Measurements from ENCODE around the gene DNAH17. TPM values are rescaled to one million over a fixed set of nuclear protein-coding genes. Genes with fewer than 3 reads are reported as not detected.

Gene DNAH17
- total RNA-seq, 1 donor from 2014 or later: 0.25 TPM

DNA sequence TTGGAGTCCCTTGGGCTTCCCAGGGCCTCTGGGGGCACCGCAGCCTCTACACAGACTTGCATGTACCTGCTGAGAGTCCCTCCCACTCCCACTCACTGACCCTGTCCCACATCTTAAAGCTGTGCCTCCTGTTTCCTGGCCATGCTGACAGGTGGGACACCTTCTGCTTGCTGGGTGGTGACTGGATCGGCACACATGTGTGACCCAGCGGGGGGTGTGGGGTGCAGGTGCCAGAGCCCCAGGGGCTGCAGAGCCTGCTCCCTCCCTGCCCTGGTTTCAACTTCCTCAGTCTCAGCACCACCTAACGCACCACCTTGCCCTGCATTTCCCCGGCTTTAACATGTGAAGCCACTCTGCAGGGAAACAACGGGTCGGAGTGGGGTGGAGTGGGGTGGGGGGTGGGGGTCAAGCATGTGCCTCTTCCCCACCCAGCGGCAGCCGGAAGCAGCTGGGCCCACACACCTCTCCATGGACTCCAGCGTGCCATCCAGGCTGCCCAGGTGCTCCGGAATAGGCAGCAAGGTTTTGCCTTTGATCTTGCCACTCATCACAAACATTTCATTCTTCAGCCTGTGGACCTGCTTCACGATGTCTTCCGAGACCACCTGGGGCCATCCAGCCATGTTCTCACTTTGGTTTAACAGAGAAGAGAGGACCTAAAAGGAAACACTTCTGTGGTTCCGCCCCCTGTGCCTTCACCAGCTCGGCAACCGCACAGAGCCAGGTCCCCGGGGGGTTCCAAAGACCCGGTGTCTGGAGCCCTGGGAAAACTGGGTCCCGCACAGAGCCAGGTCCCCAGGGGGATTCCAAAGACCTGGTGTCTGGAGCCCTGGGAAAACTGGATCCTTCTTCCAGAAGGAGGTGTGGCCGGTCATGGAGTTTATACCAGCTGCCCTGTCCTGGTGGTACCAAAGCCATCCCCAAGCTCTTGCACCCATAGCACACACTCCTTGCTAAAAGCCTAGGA is 4.7 kb downstream of the DNAH17 start:
- no peak for DNase-seq (ENCODE audit: low read depth)
- Histone ChIP-seq H3K36me3 (ENCODE audit: control insufficient read depth, insufficient read depth, low read length) (no peaks in the 10 kb centered on the region), H3K27me3 (ENCODE audit: control insufficient read depth, insufficient read depth, low read length) (no peaks in the 10 kb centered on the region), H3K4me3 (ENCODE audit: low read depth, low read length) (no peak overlapping the region)
- TF ChIP-seq, protein P1, sequence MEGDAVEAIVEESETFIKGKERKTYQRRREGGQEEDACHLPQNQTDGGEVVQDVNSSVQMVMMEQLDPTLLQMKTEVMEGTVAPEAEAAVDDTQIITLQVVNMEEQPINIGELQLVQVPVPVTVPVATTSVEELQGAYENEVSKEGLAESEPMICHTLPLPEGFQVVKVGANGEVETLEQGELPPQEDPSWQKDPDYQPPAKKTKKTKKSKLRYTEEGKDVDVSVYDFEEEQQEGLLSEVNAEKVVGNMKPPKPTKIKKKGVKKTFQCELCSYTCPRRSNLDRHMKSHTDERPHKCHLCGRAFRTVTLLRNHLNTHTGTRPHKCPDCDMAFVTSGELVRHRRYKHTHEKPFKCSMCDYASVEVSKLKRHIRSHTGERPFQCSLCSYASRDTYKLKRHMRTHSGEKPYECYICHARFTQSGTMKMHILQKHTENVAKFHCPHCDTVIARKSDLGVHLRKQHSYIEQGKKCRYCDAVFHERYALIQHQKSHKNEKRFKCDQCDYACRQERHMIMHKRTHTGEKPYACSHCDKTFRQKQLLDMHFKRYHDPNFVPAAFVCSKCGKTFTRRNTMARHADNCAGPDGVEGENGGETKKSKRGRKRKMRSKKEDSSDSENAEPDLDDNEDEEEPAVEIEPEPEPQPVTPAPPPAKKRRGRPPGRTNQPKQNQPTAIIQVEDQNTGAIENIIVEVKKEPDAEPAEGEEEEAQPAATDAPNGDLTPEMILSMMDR (IDR thresholded peaks at IDR 0.05; ENCODE audit: insufficient read depth, low read length, poor library complexity, severe bottlenecking): no peak

DNA sequence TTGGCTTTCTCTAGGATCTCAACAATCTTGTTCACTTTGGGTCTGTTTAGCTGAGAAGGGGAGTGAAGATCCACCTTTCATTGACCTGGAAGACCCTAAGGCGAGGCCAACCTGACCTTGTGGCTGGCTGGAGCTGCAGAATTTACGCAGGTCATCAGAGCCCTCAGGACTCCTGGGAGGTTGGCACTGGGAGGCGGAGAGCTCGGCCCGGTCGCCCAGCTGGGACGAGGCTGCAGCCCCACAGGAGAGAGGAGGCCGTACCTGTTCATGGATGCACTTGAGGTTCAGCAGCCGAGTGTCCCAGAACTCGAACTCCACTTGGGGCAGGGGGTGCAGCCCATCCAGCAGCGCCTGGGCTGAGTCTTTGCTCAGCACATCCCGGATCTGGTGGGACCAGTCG is 5.9 kb downstream of the DNAH17 start:
- TF ChIP-seq, protein P1 (IDR thresholded peaks at IDR 0.05; ENCODE audit: insufficient read depth, low read length, poor library complexity, severe bottlenecking): no peak
- Histone ChIP-seq H3K27me3 (ENCODE audit: control insufficient read depth, insufficient read depth, low read length) (peaks cover 1% of the 10 kb centered on the region), H3K4me3 (ENCODE audit: low read depth, low read length) (no peak overlapping the region), H3K36me3 (ENCODE audit: control insufficient read depth, insufficient read depth, low read length) (no peaks in the 10 kb centered on the region)
- DNase-seq (ENCODE audit: low read depth): no peak

DNA sequence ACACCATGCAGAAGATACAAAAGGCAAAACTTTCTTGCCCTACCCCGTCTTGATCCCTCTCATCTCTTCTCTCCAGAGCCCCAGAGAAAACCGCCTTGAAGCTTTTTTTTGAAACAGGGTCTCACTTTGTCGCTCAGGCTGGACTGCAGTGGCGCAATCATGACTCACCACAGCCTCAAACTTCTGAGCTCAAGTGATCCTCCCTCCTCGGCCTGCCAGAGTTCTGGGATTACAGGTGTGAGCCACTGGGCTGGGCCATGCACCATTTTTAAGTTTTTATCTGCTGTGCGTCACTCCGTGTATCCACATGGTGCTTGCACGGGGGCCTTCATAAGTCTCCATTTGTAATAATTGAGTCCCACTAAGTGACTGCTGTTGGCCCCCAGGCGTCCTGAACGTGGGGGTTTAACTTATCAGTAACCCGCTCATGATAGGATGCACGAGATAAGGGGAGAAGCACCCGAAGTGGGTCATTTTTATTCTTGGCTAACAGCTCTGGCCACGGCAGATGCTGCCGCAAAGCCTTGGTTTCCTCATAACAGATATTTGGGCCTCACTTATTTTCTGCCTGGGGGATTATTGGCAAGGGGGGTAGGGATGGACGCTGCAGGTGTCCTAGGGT is 8.6 kb downstream of the DNAH17 start:
- DNase-seq (ENCODE audit: low read depth): peak; percentile 21
- Histone ChIP-seq H3K4me3 (ENCODE audit: low read depth, low read length) (no peak overlapping the region), H3K36me3 (ENCODE audit: control insufficient read depth, insufficient read depth, low read length) (no peaks in the 10 kb centered on the region), H3K27me3 (ENCODE audit: control insufficient read depth, insufficient read depth, low read length) (peaks cover 2% of the 10 kb centered on the region)
- TF ChIP-seq, protein P1 (IDR thresholded peaks at IDR 0.05; ENCODE audit: insufficient read depth, low read length, poor library complexity, severe bottlenecking): no peak

DNA sequence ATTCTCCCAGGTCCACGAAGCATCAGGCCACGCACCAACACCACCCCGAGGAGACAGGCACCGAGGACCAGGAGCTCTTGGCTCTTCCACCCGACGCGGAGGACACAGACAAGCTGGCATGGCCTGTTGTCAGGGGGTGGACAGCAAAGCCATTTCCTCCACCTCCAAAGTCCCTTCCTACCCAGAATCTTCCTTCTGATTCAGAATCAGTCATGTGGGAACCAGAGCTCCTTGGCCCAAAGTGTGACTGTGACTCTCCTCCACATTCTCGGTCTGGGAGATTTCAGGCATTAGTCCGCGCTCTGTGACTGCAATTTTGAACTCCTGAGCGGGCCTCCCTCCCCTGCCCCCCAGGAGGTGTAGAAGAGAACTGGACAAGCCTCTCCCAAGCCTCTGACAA is 9.2 kb downstream of the DNAH17 start:
- TF ChIP-seq, protein P1 (IDR thresholded peaks at IDR 0.05; ENCODE audit: insufficient read depth, low read length, poor library complexity, severe bottlenecking): no peak
- no peak for DNase-seq (ENCODE audit: low read depth)
- Histone ChIP-seq H3K36me3 (ENCODE audit: control insufficient read depth, insufficient read depth, low read length) (no peaks in the 10 kb centered on the region), H3K4me3 (ENCODE audit: low read depth, low read length) (no peak overlapping the region), H3K27me3 (ENCODE audit: control insufficient read depth, insufficient read depth, low read length) (peaks cover 2% of the 10 kb centered on the region)

DNA sequence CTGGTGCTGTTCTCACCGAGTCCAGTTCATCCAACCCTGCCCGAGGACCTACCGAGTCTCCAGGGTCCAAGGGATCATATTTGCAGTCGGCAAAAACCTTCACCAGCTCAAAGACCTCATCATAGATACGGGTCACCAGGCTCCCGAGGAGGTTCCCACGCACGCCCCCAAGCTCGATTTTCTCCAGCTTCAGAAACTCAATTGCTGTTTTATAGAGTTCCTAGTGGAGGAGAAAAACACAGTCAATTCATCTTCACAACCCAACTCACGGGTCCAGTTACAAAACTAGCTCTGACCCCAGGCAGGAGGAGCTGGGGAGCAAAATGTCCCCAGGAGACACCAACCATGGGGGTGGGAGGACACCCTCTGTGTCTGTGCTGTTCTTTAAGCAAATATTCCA is 10.2 kb downstream of the DNAH17 start:
- no peaks in the 10 kb centered on the region for H3K36me3 ChIP-seq (ENCODE audit: control insufficient read depth, insufficient read depth, low read length)
- peaks cover 2% of the 10 kb centered on the region for H3K27me3 ChIP-seq (ENCODE audit: control insufficient read depth, insufficient read depth, low read length)
- TF ChIP-seq, protein P1 (IDR thresholded peaks at IDR 0.05; ENCODE audit: insufficient read depth, low read length, poor library complexity, severe bottlenecking): no peak
- H3K4me3 ChIP-seq (ENCODE audit: low read depth, low read length): no peak overlapping the region
- no peak for DNase-seq (ENCODE audit: low read depth)
